ENCODE results near the gene PPID.

DNA sequence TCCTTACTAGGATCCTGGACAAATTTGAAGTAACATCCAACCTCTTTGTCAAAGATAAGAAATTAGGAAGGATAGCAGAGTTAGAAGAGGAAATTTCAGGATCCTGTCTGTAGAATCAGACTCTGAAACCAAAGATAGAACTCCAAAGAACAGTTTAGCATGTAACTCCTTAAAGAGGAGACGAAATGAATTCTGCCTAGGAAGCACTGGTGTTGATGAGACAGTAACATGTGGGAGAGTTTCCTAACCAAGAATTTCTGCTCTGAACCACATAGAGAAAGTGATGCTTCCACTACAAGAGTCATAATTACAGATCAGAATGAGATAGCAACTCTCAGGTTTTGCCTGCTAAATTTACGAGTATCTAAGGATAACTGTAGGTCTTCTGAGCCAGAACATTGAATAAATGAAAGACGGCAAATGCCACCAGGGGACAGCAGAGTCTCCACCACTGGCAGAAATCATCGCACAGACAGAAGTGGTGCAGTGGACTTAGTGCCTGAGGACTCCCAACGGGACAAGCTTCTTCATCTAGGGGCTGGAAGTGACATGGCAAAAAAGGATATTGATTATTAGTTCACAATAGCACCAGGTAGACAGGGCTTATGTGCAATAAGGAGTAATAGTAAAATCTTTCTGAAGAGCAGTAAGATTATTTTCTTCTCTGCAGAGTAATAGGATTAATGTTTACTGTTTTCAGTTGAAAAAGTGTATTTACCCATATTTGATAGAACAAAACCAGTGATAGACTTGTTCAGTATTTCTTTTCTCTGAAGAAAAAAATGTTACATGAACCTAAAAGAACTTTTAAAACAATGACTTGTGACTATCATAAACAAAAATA, 6.7 kb upstream of the PPID start:
- no peak for TF ChIP-seq POLR2AphosphoS5 (IDR thresholded peaks at IDR 0.05; ENCODE audit: borderline replicate concordance, low read depth, low read length)
- TF ChIP-seq EZH2 (IDR thresholded peaks at IDR 0.05), result no peak
